Ureter (tissue), 1 donor: ENCODE results near the gene CYP3A7. TPM values are rescaled to one million over a fixed set of nuclear protein-coding genes. Genes with fewer than 3 reads are reported as not detected.
"Not testable (repeated sequence)": the region's sequence is repeated elsewhere in the genome, so short reads cannot be mapped to it uniquely, and the experiment has no call there.

ENCODE experiments used
- DNase-seq: peaks from one replicate; pipeline ENCODE4 v3.0.0-alpha.2; 2020; ENCODE audit warnings: low spot score
- total RNA-seq: library from RNA; stranded (reverse); gene quantifications from one replicate; pipeline ENCODE4 v1.2.4, GENCODE V29; 2023
- donor health status: DM: yes; HTN: yes; CAD: no.

Gene CYP3A7
- total RNA-seq, 1 donor from 2014 or later, result 0.75 TPM

DNA sequence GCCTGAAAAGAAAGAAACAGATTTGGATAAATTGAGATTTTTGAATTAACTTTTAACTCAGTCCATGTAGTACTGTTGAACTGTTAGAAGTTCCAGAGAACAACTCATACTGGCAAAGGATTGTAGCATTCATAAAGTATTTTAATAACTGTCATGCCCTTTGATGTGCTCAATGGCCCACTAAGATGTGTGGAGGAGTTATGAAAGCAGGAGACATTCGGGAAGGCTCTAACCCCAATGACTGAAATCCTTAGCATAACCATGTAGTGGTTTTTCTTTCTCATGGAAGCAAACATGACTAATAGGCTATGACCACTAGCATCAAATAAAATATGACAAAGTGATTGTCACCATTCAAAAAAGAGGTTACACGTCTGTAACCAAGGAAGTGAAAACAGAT lies 25.7 kb downstream of the CYP3A7 start:
- DNase-seq, result no peak

- DNase-seq, result no peak
Observed at GRCh38 chr7:99707096-99707495, 27.9 kb downstream of the CYP3A7 start.

GRCh38 chr7:99699946-99700345 lies 35.0 kb downstream of the CYP3A7 start:
- no peak for DNase-seq

DNA sequence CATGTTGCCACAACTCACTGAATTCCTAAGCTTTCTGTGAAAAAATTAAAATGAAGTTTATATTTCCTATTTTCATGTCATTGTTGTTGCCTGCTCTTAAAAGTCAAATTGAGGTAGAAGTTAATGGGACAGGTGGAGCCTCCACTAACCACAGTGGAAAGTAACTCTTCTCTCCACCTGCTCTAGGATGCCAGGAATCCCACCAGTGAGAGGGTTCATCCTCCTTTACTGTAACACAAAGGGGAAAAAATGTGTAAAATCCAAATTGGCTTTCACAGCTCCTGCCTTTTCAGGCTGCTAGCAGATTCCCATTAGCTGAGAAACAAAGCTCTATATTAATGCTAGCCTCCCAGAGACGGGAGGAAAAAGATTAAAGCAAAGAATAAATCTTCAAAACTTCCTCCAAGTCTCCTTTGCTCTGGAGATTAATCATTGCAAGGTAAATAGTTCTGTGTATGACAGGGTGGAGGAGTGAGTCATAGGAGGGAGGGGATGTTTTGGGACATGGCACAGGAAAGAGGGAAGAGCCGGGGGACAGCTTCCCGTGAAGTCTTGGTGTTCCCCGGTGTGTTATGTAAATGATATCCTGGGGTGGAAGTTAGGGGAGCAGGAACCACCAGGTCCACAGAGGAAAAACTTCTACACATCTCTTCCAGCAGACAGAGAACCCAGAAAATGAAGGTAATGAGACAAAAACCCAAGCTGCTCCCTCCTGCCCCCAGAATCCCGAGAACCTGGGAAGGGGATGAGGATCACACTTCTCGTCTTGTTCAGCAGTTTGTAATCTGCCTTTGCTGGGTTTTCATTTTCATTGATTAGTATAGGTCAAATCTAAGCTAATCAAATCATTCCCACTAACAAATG lies 35.9 kb downstream of the CYP3A7 start:
- DNase-seq, result not testable (repeated sequence)

DNA sequence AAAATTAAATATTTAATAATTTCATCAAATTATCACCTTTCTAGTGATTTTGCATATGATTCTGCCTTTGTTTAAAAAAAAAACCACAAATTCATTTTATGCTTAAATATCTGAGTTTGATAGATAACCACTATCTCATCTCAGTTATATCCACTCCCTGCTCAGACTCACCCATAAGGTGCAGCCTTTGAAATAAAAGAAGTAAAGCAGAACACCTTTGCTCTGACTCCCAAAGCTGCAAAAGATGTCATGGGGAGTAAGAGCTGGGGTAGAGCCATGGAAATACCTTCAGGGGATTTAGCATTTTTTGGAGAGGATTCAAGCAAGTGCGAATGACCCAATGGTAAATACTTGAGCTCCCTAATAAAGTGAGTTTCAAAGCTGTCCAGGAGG lies 40.1 kb downstream of the CYP3A7 start:
- no peak for DNase-seq

DNA sequence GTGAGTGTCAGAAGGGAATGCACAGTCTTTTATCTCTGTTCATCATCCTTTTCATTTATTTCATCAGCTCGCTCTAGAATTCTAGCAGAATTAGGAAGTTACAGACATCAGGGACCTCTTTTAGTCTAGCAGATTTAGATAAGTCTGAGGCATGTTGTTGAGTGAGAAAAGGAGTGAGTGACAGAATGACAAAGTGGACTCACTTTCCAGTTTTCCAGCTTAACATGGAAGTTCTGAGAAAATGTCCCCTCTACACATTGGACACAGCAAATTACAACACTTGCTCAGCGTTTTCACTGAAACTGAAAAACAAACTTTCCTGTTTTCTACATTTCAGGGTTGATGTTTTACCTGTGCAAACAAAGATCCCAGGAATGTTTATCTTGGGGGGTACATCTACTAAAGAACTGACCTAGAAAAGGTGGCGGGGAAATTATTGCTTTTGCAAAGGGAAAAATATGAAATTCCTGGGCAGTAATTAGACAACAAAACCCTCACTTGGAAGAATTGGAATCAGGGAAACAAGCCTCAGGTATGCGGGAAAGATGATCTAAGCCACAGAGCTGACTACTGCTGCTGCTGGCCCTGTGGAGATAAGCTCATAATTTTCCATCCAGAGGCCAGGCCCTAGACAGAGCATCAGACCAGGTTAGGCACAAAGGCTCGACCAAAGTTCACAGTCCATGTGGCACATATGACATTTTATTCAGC lies 40.6 kb downstream of the CYP3A7 start:
- no peak for DNase-seq

DNA sequence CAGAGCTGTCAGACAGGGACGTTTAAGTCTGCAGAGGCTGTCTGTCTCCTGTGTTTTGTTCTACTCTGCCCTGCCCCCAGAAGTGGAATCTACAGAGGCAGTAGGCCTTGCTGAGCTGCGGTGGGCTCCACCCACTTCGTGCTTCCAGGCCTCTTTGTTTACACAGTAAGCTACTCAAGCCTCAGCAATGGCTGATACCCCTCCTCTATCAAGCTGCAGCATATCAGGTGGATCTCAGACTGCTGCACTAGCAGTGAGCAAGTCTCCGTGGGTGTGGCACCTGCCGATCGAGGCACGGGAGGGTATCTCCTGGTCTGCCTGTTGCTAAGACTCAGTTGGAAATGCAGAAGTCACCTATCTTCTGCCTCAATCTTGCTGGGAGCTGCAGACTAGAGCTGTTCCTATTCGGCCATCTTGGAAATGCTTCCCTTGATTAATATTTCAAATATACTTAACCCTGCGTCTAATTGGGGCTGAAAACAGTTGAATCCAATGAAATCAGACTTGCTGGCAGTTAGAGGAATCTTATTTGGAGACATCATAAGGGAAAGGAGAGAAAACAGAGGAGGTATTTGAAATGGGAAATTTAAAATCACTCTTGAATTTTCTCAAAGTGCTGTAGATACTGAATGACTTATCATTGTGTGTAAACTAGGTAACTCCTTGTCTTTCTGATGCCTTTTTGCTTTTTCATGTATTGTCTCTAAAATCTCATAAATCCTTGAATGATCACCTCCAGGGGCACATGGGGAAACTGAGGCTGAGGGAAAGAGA lies 41.4 kb downstream of the CYP3A7 start:
- DNase-seq, result peak; percentile 60

DNA sequence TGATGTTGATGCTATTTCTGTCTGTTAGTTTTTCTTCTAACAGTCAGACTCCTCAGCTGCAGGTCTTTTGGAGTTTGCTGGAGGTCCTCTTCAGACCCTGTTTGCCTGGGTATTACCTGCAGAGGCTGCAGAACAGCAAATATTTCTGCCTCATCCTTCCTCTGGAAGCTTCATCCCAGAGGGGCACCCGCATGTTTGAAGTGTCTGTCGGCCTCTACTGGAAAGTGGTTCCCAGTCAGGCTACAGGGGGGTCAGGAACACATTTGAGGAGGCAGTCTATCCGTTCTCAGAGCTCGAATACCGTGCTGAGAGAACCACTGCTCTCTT lies 41.9 kb downstream of the CYP3A7 start:
- DNase-seq, result no peak

DNA sequence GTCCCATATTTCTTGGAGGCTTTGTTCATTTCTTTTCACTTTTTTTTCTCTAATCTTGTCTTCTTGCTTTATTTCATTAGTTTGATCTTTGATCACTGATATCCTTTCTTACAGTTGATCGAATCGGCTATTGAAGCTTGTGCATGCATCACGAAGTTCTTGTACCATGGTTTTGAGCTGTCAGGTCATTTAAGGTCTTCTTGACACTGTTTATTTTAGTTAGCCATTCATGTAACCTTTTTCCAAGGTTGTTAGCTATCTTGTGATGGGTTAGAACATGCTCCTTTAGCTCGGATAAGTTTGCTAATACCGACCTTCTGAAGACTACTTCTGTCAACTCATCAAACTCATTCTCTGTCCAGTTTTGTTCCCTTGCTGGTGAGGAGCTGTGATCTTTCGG lies 42.4 kb downstream of the CYP3A7 start:
- not testable (repeated sequence) for DNase-seq

- DNase-seq, result not testable (repeated sequence)
Observed at GRCh38 chr7:99691658-99692057, 43.3 kb downstream of the CYP3A7 start.

DNA sequence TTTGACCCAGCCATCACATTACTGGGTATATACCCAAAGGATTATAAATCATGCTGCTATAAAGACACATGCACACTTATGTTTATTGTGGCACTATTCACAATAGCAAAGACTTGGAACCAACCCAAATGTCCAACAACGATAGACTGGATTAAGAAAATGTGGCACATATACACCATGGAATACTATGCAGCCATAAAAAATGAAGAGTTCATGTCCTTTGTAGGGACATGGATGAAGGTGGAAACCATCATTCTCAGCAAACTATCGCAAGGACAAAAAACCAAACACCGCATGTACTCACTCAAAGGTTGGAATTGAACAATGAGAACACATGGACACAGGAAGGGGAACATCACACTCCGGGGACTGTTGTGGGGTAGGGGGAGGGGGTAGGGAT lies 44.1 kb downstream of the CYP3A7 start:
- DNase-seq, result not testable (repeated sequence)

GRCh38 chr7:99685871-99686608 lies 49.0 kb downstream of the CYP3A7 start:
- not testable (repeated sequence) for DNase-seq

GRCh38 chr7:99685129-99685758 lies 49.8 kb downstream of the CYP3A7 start:
- no peak for DNase-seq

- DNase-seq, result peak; percentile 79
Observed at GRCh38 chr7:99679400-99680191, 55.4 kb downstream of the CYP3A7 start, which contains the start of gene CYP3A5. Gene CYP3A5 (minus strand): TSS chr7:99679996. CDS start chr7:99679896, 100 bp downstream.

DNA sequence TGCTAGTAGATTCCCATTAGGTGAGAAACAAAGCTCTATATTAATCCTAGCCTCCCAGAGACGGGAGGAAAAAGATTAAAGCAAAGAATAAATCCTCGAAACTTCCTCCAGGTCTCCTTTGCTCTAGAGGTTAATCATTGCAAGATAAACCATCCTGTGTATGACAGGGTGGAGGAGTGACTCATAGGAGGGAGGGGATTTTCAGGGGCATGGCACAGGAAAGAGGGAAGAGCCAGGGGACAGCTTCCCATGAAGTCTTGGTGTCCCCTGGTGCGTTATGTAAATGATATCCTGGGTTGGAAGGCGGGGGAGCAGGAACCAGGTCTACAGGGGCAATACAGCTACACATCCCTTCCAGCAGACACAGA lies 56.0 kb downstream of the CYP3A7 start:
- no peak for DNase-seq

DNA sequence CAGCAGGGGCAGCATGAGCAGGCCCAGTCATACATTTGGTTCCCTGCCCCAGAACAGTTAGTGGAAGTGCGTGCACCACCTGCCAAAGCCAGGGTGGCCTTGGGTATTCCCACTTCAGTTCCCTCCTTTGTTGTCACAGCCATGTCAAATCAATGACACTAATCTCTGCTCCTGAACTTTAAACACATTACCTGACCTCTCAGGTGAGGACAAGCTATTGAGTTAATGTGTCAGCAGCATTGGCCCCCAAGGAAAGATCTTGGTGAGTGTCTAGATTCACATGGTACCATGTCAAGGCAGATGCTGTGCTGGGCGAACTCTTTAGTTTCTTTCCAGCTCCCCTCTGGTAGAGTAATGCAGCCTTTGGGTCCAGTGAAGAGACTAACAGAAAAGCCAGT lies 57.3 kb downstream of the CYP3A7 start:
- DNase-seq, result no peak

- no peak for DNase-seq
Observed at GRCh38 chr7:99677013-99677647, 57.9 kb downstream of the CYP3A7 start.

DNA sequence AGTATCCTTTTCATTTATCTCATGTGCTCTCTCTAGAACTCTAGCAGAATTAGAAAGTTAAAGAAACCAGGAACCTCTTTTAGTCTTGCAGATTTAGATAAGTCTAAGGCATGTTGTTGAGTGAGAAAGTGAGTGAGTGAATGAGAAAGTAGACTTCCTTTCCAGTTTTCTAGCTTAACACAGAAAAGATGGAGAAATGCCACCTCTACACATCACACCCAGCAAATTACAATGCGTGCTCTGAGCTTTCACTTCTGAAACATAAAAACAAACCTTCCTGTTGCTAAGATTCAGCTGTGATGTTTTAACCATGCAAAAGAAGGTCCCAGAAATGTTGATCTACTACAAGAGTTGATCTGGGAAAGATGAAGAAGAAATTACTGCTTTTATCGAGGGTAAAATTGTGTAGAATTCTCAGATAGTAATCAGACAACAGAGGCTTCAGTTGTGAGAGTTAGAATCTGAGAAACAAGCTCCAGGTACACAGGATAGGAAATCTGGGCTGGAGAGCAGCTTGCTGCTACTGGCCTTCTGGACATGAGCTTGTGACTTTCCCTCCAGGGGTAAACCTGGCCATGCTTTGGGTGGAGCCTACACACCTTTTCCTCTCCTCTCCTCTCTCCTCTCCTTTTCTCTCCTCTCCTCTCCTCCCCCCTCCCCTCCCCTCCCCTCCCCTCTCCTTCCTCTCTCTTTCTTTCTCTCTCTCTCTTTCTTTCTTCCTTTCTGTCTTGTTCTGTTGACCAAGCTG lies 59.8 kb downstream of the CYP3A7 start:
- DNase-seq, result no peak

DNA sequence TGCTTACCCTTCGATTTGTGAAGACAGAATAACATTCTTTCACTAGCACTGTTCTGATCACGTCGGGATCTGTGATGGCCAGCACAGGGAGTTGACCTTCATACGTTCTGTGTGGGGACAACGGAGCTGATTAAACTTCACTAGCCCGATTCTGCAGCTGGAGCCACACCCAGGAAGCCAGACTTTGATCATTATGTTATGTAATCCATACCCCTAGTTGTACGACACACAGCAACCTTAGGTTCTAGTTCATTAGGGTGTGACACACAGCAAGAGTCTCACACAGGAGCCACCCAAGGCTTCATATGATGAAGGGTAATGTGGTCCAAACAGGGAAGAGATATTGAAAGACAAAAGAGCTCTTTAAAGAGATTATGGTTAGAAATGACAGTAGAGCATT lies 62.4 kb downstream of the CYP3A7 start:
- no peak for DNase-seq
